ENCODE data around the gene GLT8D1.
"Not testable (repeated sequence)": the region's sequence is repeated elsewhere in the genome, so short reads cannot be mapped to it uniquely, and the experiment has no call there.

Gene GLT8D1

DNA sequence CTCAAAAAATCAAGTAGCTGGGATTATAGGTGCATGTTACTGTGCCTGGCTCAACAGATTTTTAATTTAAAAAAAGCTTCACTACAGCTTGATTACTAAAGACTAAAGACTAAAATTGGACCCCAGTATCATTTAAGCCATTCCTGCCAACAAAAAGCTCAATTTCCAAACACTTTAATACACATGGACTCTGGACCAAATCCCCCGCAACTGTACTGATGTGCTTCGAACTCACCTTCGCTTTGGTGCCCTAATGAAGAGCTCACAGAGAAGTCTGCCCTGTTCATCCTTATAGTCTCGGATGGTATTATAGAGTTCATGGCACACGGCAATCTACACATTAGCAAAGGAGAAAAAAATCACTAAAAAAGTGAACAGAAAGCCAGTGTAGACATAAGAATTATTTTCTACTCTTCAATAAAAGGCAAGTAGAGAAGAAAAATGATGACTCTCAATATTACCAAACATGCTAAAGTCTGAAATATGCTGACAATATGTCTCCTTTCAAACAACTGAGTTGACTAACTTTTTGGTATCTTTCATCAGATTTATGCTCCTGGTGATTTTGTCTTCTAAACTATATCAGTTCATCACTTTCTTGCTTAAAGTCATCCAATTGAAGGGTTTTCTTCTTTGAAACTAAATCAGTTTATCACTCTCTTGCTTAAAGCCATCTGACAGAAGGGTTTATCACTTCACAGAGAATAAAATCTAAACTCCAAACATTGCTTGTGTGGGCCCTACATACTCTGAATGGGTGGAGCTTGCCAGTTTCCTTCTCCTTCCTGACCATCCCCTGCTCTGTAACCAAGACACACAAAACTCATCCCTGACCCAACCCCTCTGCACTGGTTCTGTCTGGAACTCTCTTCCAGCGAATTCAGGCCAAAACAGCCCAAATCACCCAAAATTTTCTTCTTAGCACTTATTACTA lies 27.1 kb downstream of the GLT8D1 start:
- FAIRE-seq, result no peak

DNA sequence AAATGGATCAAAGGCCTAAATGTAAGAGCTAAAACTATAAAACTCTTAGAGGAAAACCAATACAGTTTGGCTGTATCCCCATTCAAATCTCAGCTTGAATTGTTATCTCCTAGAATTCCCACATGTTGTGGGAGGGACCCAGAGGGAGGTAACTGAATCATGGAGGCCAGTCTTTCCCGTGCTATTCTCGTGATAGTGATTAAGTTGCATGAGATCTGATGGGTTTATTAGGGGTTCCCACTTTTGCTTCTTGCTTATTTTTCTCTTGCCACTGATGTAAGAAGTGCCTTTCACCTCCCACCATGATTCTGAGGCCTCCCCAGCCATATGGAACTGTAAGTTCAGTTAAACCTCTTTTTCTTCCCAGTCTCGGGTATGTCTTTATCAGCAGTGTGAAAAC lies 29.4 kb downstream of the GLT8D1 start:
- not testable (repeated sequence) for FAIRE-seq

DNA sequence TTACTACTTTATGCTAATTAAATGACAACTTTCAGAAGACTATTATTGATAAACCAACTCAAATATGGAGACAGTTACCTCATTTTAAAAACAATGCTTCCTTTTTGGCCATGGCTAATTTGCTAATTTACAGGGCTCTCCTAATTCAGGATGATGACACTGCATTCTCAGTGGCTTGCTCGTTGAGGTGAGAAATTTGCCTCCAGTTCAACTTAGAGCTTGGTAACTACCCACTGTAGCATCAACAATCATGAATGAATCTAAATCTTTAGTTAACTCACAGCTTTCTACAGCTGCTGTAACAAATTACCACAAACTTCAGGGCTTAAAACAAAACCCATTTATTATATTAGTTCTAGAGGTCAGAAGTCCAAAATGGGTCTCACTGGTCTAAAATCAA lies 33.9 kb downstream of the GLT8D1 start:
- FAIRE-seq, result no peak

DNA sequence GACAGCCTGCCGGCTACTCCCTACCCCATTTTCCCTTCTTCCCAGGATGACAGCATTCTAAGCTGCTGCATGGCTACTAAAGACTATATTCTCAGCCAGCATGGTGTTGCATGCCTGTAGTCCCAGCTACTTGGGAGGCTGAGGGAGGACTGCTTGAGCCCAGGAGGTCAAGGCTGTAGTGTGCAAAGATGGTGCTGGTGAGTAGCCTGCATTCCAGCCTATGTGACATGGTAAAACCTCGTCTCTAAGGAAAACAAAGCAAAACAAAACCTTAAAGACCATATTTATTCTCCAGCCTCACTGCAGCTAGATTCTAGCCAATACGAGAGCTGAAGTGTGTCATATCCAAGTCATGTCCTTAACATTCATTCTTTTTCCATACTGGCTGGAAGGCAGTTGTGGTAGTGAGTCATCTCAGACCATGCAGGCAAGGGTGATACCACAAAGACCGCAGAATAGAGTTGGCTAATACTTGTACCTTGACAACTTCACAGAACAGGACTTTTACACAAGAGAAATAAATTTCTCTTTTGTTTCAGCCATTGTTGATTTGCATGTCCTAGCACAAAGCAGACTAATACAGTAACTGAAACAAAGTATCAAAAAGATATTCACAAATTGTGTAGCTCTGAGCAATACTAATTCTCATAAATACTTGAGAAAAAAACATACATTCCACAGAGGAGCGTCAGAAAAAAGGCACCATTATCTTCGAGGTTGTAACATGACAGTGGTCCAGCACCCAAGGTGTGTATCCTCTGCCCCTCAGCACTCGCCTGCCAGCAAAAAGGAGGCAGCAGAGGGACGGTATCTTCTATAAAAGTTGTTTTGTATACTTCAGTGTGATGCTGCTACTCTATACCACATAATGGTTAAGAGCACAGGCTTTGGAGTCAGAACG lies 34.7 kb downstream of the GLT8D1 start:
- no peak for FAIRE-seq

DNA sequence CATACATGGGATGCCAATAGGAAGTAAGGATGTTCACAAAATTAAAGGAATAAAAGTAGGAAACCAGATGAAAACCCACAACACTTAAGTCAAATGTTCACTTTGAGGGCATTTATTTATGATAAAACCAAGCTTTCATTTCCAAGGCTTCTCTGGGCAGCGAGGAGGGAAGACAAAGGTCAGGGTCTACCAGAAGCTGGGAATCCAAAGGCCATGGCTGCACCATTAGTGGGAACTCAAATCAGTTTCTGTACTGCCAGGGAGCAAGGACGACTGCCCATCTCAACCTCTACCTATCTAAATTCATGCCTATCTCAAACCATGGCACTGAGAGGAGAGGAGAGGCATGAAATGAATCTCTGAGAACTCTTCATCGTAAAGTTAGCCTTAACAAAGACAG lies 42.5 kb downstream of the GLT8D1 start:
- no peak for FAIRE-seq

DNA sequence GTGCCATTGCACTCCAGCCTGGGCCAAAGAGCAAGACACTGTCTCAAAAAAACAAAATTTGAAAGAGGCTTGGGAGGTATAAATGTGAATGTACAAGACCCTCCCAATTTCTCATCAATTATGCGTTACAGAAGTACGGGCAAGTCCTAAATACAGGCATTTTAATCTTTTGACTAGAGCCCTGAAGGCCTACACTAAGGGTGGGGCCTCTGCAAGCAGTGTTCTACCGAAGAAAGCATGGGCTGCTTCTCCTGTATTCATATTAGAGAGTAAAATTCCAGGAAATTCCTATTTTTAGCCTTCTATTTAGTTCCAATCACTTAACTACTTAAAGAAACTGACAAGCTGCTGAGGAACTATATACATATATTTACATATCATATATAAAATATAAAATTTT lies 45.5 kb downstream of the GLT8D1 start:
- no peak for FAIRE-seq

DNA sequence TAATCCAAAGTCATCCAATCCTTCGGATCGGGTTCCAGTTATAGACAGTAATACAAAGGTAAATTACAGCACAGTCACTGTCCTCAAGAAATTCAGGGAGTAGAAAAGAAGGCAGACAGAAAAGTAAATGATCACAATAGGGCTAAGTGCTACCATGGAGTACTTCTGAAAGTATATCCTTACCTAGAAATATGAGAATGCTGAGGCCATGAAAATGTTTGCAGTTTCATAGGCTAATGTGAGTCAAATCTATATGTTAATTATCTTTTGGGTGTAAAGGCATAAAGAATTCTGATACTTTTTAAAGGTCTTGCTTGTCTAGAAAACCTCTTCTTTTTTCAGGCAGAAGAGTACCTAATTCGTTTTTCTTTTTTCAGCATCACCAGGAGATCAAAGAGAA lies 49.7 kb downstream of the GLT8D1 start:
- no peak for FAIRE-seq

DNA sequence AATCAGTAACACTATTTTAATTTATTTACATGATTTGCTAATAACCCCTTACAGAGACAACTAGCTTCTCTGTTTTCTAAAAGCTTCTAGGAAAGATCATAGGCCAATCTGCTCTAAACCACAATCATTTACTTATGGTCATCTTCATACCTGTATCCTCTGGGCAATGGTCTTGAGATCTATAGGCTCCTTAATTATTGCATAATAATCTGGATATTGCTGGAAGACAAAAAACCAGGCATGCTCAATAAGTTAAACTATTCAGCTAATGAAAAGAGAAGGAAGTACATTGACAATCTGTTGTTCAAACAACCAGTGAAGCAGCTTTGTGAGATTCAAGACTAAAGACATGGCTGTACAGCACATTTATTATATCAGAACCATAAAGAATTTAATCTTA lies 54.0 kb downstream of the GLT8D1 start:
- no peak for FAIRE-seq

DNA sequence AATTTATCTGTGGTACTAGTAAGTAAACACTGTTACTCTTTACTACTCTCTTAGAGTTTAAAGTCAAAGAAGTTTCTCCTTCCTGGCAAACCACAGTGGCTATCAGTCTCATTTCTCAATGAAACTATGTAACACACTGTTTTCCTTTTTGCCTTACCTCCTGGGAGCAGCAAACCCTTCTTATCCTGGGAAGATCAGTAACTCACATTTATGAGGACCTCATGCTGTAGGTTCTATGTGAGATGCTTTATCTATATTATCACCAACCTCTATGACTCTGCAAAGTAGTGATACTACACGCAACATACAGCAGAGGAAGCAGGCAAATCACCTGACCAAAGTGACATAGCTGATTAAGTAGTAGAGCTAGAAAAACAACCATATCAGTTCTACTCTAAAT lies 55.2 kb downstream of the GLT8D1 start:
- FAIRE-seq, result no peak

DNA sequence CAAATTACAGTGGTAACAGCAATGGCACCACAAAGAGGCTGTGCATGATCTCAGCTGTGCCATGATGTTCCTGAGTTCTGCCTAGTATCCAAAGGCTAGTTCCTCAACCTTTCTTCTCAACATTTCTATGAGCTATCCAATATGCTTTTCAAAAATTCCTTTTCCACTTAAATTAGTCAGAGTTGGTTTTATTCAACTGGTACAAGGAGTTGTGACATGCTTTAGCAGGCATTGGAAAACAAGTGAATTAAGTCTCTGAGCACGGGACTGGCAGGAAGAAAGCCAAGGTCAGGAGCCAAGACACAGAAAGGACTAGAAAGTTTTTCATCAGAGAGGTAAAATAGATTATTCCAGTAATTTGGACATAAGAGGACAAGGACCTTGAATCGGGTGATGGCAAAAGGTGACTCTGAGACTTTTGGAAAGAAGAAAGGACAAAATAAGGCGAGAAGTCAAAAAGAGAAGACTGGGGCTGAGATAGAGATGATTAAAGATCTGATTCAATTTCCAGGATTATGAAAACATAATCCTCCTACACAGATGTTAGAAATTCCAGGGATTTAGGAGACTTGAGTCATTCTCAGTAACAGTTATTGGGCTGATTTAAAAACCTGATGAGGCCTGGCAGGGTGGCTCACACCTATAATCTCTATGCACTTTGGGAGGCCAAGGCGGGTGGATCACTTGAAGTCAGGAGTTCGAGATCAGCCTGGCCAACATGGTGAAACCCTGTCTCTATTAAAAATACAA lies 56.0 kb downstream of the GLT8D1 start:
- no peak for FAIRE-seq

DNA sequence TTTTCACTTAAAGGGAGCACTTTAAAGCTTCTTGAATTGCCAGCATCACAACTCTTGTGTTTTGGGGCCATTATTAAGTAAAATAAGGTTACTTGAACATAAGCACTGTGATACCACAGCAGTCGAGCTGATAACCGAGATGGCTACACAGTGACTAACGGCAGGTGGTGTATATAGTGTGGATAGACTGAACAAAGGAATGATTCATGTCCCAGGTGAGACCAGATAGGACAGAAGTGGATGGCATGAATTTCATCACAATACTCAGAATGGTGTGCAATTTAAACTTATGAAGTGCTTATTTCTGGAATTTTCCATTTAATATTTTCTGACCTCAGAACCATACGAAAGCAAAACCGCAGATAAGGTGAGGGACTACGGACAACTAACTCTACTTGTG lies 60.0 kb downstream of the GLT8D1 start:
- no peak for FAIRE-seq
